AG04450 (cell line): ENCODE data around the gene GABRB2. TPM values are rescaled to one million over a fixed set of nuclear protein-coding genes. Genes with fewer than 3 reads are reported as not detected.

Experiments used
- polyA plus RNA-seq: library from polyadenylated mRNA; depleted of rRNA; stranded (reverse); fragments of >200 nt; gene quantifications from 2 replicates; pipeline ENCODE4 v1.2.3, GENCODE V29; 2011; rRNA removed

Gene GABRB2
- polyA plus RNA-seq, 1 experiment, result not detected

Other genes starting within 250 kb of the GABRB2 start
- gene GABRA6, start 139.0 kb upstream of the GABRB2 start, polyA plus RNA-seq, result not detected in 2 replicates